RWPE1 (cell line): Measurements from ENCODE around the gene ZNF552.
A peak's percentile ranks its signal among the peaks of the same experiment; 100 is the strongest.
"Not testable (repeated sequence)": the region's sequence is repeated elsewhere in the genome, so short reads cannot be mapped to it uniquely, and the experiment has no call there.

Experiments used
- CTCF ChIA-PET: fragments of 350-600 bp; sonication (Branson Sonifier 250); formaldehyde crosslinking; extraction: SDS; loops from one replicate; lab custom pipeline; 2021; lab: Yijun Ruan, JAX
- POLR2A ChIA-PET: fragments of 400-600 bp; formaldehyde crosslinking; extraction: SDS; loops from one replicate; lab custom pipeline; 2020; ENCODE audit warnings: antibody characterized with exemption; ENCODE audit not compliant: low non-redundant PET; lab: Yijun Ruan, JAX
- DNase-seq: peaks from one replicate; pipeline ENCODE4 v3.0.0; 2012; ENCODE audit warnings: low spot score
- H3K27ac ChIP-seq: fragments of 450-650 bp; 2 replicates; pipeline ENCODE4 v1.5.1; 2017
- CTCF ChIP-seq: fragments of 450-650 bp; conservative IDR thresholded peaks from 2 replicates; pipeline ENCODE4 v1.5.1; 2017; ENCODE audit warnings: low read depth, mild to moderate bottlenecking

ZNF552 gene

GRCh38 chr19:57812226-57812625 lies 2.5 kb downstream of the ZNF552 start:
- H3K27ac ChIP-seq, result no peak overlapping the region
- TF ChIP-seq CTCF, result no peak
- ChIA-PET POLR2A (no interaction called here), CTCF (no interaction called here)
- no peak for DNase-seq

- POLR2A ChIA-PET, DNase-seq: not testable (repeated sequence)
Observed at GRCh38 chr19:57810410-57811295, 4.1 kb downstream of the ZNF552 start.

GRCh38 chr19:57807541-57807940 lies 7.2 kb downstream of the ZNF552 start:
- no peak for TF ChIP-seq CTCF
- DNase-seq, result no peak

More at GRCh38 chr19:57810410-57811295, 4.1 kb downstream of the ZNF552 start:
- CTCF ChIA-PET, H3K27ac ChIP-seq: not testable (repeated sequence)

GRCh38 chr19:57803594-57804325 lies 11.0 kb downstream of the ZNF552 start:
- no peak for TF ChIP-seq CTCF
- peak overlapping the region; percentile 93 for H3K27ac ChIP-seq
- DNase-seq, result peak; percentile 30
- CTCF ChIA-PET, result no interaction called here
- POLR2A ChIA-PET, result interaction anchor here (0.6 kb wide), 2 partner anchors 11 to 60 kb away, joined by 3 to 4 read pairs; no protein-coding TSS in a partner anchor

More at GRCh38 chr19:57807541-57807940, 7.2 kb downstream of the ZNF552 start:
- CTCF ChIA-PET, result interaction anchor here (0.7 kb wide), 1 partner anchor 11 kb away, joined by 3 read pairs; no protein-coding TSS in a partner anchor
- H3K27ac ChIP-seq, result 0 out of 2 replicates have a peak overlapping the region, but pooled peaks have one; percentile 1
- POLR2A ChIA-PET, result no interaction called here

- DNase-seq, result no peak
- peak overlapping the region; percentile 93 for H3K27ac ChIP-seq
- no peak for TF ChIP-seq CTCF
- ChIA-PET POLR2A (no interaction called here), CTCF (no interaction called here)
Observed at GRCh38 chr19:57803265-57803593, 11.5 kb downstream of the ZNF552 start.

GRCh38 chr19:57802269-57802668 lies 12.4 kb downstream of the ZNF552 start:
- DNase-seq, result no peak
- ChIA-PET CTCF (no interaction called here), POLR2A (no interaction called here)
- peak overlapping the region; percentile 60 for H3K27ac ChIP-seq
- no peak for TF ChIP-seq CTCF
